K562 treated with DMSO at 1 percent for 12 hours (cell line): Measurements from ENCODE around the gene KRTAP2-1. TPM values are rescaled to one million over a fixed set of nuclear protein-coding genes. Genes with fewer than 3 reads are reported as not detected.

Experiments used
- total RNA-seq: library from RNA; unstranded; fragments of 300-600 nt; gene quantifications from 2 replicates; pipeline ENCODE4 v1.2.3, GENCODE V29; 2022; ENCODE audit not compliant: insufficient read depth

KRTAP2-1 gene, protein sequence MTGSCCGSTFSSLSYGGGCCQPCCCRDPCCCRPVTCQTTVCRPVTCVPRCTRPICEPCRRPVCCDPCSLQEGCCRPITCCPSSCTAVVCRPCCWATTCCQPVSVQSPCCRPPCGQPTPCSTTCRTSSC
- not detected in 2 replicates for total RNA-seq

GRCh38 chr17:41046735-41047465, at the start of gene KRTAP2-1:
TSS of gene KRTAP2-1 (minus strand) at chr17:41047316. CDS start at chr17:41047267, 49 bp downstream.

GRCh38 chr17:41084100-41084856, 37.2 kb upstream of the KRTAP2-1 start, which contains the start of gene KRTAP4-7:
TSS of gene KRTAP4-7 (plus strand) at chr17:41084150. CDS start at chr17:41084207, 57 bp downstream.

GRCh38 chr17:41065829-41066624, 18.9 kb upstream of the KRTAP2-1 start, which contains the start of gene KRTAP2-4:
TSS of gene KRTAP2-4 (minus strand) at chr17:41065879. CDS start at chr17:41065845, 34 bp downstream.

GRCh38 chr17:41060052-41060604, 13.0 kb upstream of the KRTAP2-1 start, which contains the start of gene KRTAP2-3:
TSS of gene KRTAP2-3 (minus strand) at chr17:41060114. CDS start at chr17:41060050, 64 bp downstream.

GRCh38 chr17:41055130-41055529, 8.0 kb upstream of the KRTAP2-1 start, which contains the start of gene KRTAP2-2:
TSS of gene KRTAP2-2 (minus strand) at chr17:41055230. CDS start at chr17:41055211, 19 bp downstream.

DNA sequence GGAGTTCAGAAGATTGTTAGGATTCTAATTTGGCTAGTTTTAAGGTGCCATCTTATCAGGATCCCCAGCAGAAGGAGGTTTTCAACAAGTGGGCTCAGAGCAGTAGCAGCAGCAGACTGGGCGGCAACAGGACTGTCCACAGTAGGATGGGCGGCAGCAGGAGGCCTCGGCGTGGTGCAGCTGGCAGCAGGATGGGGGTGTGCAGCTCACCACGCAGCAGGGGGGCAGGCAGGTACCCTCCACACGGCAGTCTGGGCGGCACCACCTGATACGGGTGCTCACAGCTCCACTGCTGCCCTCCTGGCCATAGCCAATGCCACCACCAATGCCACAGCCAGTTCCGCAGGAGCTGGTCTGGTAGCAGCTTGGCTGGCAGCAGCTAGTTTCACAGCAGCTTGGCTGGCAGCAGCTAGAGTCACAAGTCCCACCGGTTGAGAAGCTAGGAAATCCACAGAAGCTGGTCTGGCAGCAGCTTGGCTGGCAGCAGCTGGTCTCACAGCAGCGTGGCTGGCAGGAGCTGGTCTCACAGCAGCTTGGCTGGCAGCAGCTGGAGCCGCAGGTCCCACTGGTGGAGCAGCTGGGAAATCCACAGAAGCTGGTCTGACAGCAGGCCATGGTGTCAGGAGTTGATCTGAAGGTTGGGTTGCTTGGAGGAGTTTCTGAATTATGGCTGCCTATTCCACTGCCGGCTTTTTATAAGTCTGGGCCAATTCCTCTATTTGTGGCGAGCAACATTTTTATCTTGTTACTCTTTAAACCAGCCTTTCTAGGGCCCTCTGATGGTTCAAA, 6.1 kb downstream of the KRTAP2-1 start, which contains the start of gene KRTAP1-1:
KRTAP1-1 (minus strand) TSS at position 668 of the 789 bp plus-strand sequence; CDS start at position 615, 53 bp downstream.

GRCh38 chr17:41034346-41034935, 12.7 kb downstream of the KRTAP2-1 start, which contains the start of gene KRTAP1-3:
TSS of gene KRTAP1-3 (minus strand) at chr17:41034874. CDS start at chr17:41034821, 53 bp downstream.

DNA sequence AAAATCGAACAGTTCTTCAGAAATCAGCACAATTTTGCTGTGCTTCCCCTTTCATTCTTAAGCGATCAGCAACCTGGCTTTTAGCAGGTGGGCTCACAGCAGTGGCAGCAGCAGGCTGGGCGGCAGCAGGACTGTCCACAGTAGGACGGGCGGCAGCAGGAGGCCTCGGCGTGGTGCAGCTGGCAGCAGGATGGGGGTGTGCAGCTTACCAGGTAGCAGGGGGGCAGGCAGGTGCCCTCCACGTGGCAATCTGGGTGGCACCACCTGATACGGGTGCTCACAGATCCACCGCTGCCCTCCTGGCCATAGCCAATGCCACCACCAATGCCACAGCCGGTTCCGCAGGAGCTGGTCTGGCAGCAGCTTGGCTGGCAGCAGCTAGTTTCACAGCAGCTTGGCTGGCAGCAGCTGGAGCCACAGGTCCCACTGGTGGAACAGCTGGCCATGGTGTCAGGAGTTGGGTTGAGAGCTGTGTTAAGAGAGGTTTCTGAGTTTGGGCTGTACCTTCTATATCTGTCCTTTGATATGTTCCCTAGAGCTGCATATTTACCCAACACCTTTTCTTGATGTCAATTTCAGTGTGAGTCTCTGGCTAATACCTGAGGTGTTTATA, 17.4 kb downstream of the KRTAP2-1 start, which contains the start of gene KRTAP1-4:
KRTAP1-4 (minus strand) TSS at position 563 of the 613 bp plus-strand sequence; CDS start at position 446, 117 bp downstream.

GRCh38 chr17:41026715-41027471, 20.2 kb downstream of the KRTAP2-1 start, which contains the start of gene KRTAP1-5:
TSS of gene KRTAP1-5 (minus strand) at chr17:41027208. CDS start at chr17:41027155, 53 bp downstream.

DNA sequence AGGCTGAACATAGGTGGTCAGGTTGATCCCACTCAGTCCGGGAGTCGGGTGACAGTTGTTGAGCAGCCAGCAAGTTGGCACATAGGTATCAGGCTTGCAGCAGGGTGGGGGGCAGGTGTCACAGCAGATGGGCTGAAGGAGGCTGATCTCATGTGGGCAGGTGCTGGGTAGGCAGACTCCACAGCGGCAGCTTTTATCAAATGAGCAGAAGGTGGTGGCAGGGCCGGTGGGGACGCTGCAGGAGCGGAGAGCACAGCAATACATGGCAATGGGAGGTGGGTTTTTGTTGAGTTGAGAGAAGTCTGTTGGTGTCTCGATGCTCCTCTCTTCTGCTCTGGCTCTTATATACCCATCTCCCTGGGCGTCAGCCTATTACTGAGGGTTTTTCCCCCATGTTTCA, 38.3 kb downstream of the KRTAP2-1 start, which contains the start of gene KRTAP3-1:
KRTAP3-1 (minus strand) TSS at position 318 of the 400 bp plus-strand sequence; CDS start at position 264, 54 bp downstream.

GRCh38 chr17:40999563-40999962, 47.6 kb downstream of the KRTAP2-1 start, which contains the start of gene KRTAP3-2:
TSS of gene KRTAP3-2 (minus strand) at chr17:40999906. CDS start at chr17:40999853, 53 bp downstream.

Other genes with a start within 250 kb of the KRTAP2-1 start
- gene KRT28, start 247.4 kb downstream of the KRTAP2-1 start, total RNA-seq: not detected in 2 replicates
- 75.7 and 82.5 TPM in 2 replicates for gene KRT10, start 224.7 kb downstream of the KRTAP2-1 start, total RNA-seq
- 4.0 and 9.9 TPM in 2 replicates for gene KRT12, start 180.1 kb downstream of the KRTAP2-1 start, total RNA-seq
- gene KRT20, start 162.1 kb downstream of the KRTAP2-1 start, total RNA-seq: not detected in 2 replicates
- not detected in 2 replicates for gene KRT23, start 109.7 kb downstream of the KRTAP2-1 start, total RNA-seq
- gene KRT39, start 80.4 kb downstream of the KRTAP2-1 start, total RNA-seq: not detected in 2 replicates
- not detected in 2 replicates for gene KRT40, start 63.0 kb downstream of the KRTAP2-1 start, total RNA-seq
- not detected in 2 replicates for gene KRTAP3-3, start 53.2 kb downstream of the KRTAP2-1 start, total RNA-seq
- gene KRTAP3-2, start 47.4 kb downstream of the KRTAP2-1 start, total RNA-seq: not detected in 2 replicates
- gene KRTAP3-1, start 38.2 kb downstream of the KRTAP2-1 start, total RNA-seq: not detected in 2 replicates
- not detected in 2 replicates for gene KRTAP1-5, start 20.1 kb downstream of the KRTAP2-1 start, total RNA-seq
- gene KRTAP1-4, start 17.1 kb downstream of the KRTAP2-1 start, total RNA-seq: not detected in 2 replicates
- gene KRTAP1-3, start 12.4 kb downstream of the KRTAP2-1 start, total RNA-seq: not detected in 2 replicates
- gene KRTAP1-1, start 5.9 kb downstream of the KRTAP2-1 start, total RNA-seq: not detected in 2 replicates
- not detected in 2 replicates for gene KRTAP2-2, start 7.9 kb upstream of the KRTAP2-1 start, total RNA-seq
- gene KRTAP2-3, start 12.8 kb upstream of the KRTAP2-1 start, total RNA-seq: not detected in 2 replicates
- not detected in 2 replicates for gene KRTAP2-4, start 18.6 kb upstream of the KRTAP2-1 start, total RNA-seq
- not detected in 2 replicates for gene KRTAP4-7, start 36.8 kb upstream of the KRTAP2-1 start, total RNA-seq
- gene KRTAP4-8, start 50.8 kb upstream of the KRTAP2-1 start, total RNA-seq: not detected in 2 replicates
- gene KRTAP4-16, start 54.9 kb upstream of the KRTAP2-1 start, total RNA-seq: not detected in 2 replicates
- gene KRTAP4-9, start 58.1 kb upstream of the KRTAP2-1 start, total RNA-seq: not detected in 2 replicates
- not detected in 2 replicates for gene KRTAP4-11, start 71.1 kb upstream of the KRTAP2-1 start, total RNA-seq
- not detected in 2 replicates for gene KRTAP4-12, start 76.9 kb upstream of the KRTAP2-1 start, total RNA-seq
- gene KRTAP4-6, start 93.2 kb upstream of the KRTAP2-1 start, total RNA-seq: not detected in 2 replicates
- gene KRTAP4-5, start 102.5 kb upstream of the KRTAP2-1 start, total RNA-seq: not detected in 2 replicates
- gene KRTAP4-4, start 113.4 kb upstream of the KRTAP2-1 start, total RNA-seq: not detected in 2 replicates
- not detected in 2 replicates for gene KRTAP4-3, start 120.9 kb upstream of the KRTAP2-1 start, total RNA-seq
- not detected in 2 replicates for gene KRTAP4-2, start 130.9 kb upstream of the KRTAP2-1 start, total RNA-seq
- not detected in 2 replicates for gene KRTAP4-1, start 137.6 kb upstream of the KRTAP2-1 start, total RNA-seq
- not detected in 2 replicates for gene KRTAP9-1, start 142.6 kb upstream of the KRTAP2-1 start, total RNA-seq
- not detected in 2 replicates for gene KRTAP9-2, start 179.3 kb upstream of the KRTAP2-1 start, total RNA-seq
- gene KRTAP9-3, start 185.1 kb upstream of the KRTAP2-1 start, total RNA-seq: not detected in 2 replicates
- gene KRTAP9-8, start 190.7 kb upstream of the KRTAP2-1 start, total RNA-seq: not detected in 2 replicates
- not detected in 2 replicates for gene KRTAP9-4, start 202.4 kb upstream of the KRTAP2-1 start, total RNA-seq
- gene KRTAP9-9, start 208.1 kb upstream of the KRTAP2-1 start, total RNA-seq: not detected in 2 replicates
- gene KRTAP9-6, start 218.1 kb upstream of the KRTAP2-1 start, total RNA-seq: not detected in 2 replicates
- gene KRTAP9-7, start 228.4 kb upstream of the KRTAP2-1 start, total RNA-seq: not detected in 2 replicates